Heart left ventricle (tissue), 13 donors: ENCODE measurements around the gene PRSS33.

Source experiments
- POLR2A ChIP-seq, 2 donors: fragments of 450-650 bp; IDR thresholded peaks; one replicate each; pipeline ENCODE4 v1.6.1; 2017; ENCODE audit warnings: antibody characterized with exemption in 2 of 2, mild to moderate bottlenecking in 2 of 2, moderate library complexity in 2 of 2
- TF ChIP-seq, protein P1 (sequence below), 12 donors: fragments of 200-600 bp; sonication (generic) in 4 of 12; IDR thresholded peaks; one replicate each; pipeline versions ENCODE4 v1.5.0 to v1.8.0; 2018 to 2022; ENCODE audit warnings: antibody characterized with exemption in 12 of 12, mild to moderate bottlenecking in 5 of 12
- donor health status: ischemic (EF 13 %, LVEDD 7.1; RV severe dilation, severe dysfunction).
- donor health status: DM: no; HTN: yes; CAD: no.
- donor health status: DM: no; HTN: no; CAD: no.
- donor health status: ischemic (EF 25% LVEDD 6.9; RV normal size, moderate dysfunction).
- donor health status: ischemic (EF 25% LVEDD 5.7; RV mildly dilated, moderate dysfunction).
- donor health status: ischemic (EF 35%, LVEDD 5.7; RV mildly dilated, moderate dysfunction).
- donor health status: nonischemic (EF 11% LVEDD 7.7; RV severe dilation, severe dysfunction).
- donor health status: DM: yes; HTN: yes; CAD: no.
- donor health status: PGD.
- donor health status: ischemic (EF 29% LVEDD 5.4; RV normal size, mild dysfunction).
- donor health status: nonischemic (EF 23%, LVEDD 6.1; RV moderate dilation, normal function).

- TF ChIP-seq, protein P1, sequence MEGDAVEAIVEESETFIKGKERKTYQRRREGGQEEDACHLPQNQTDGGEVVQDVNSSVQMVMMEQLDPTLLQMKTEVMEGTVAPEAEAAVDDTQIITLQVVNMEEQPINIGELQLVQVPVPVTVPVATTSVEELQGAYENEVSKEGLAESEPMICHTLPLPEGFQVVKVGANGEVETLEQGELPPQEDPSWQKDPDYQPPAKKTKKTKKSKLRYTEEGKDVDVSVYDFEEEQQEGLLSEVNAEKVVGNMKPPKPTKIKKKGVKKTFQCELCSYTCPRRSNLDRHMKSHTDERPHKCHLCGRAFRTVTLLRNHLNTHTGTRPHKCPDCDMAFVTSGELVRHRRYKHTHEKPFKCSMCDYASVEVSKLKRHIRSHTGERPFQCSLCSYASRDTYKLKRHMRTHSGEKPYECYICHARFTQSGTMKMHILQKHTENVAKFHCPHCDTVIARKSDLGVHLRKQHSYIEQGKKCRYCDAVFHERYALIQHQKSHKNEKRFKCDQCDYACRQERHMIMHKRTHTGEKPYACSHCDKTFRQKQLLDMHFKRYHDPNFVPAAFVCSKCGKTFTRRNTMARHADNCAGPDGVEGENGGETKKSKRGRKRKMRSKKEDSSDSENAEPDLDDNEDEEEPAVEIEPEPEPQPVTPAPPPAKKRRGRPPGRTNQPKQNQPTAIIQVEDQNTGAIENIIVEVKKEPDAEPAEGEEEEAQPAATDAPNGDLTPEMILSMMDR (IDR thresholded peaks at IDR 0.05) = no peak
- no peak for TF ChIP-seq POLR2A (IDR thresholded peaks at IDR 0.05)
Observed at GRCh38 chr16:2827831-2828520, 40.6 kb upstream of the PRSS33 start.
